Measurements from ENCODE around the gene LDLRAD3.

LDLRAD3 gene

DNA sequence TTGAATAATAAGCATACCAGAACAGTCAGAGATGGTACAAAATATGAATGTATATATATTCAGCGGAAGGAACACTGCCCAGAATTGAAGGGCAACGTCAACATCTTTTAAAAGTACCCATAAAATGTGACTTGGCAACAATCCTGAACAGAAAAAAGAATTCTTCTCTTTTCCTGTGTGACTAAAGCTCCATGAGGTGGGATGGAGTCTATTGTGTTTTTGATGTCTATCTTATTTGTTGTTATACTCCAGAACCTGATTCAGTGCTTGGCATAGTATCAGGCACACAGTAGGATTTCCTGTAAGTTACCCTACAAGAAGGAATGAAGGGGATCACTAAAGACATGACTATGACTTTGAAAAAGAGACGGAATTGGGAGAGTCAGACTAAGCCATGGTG, 10.3 kb downstream of the LDLRAD3 start:
- TF ChIP-seq, protein P1, sequence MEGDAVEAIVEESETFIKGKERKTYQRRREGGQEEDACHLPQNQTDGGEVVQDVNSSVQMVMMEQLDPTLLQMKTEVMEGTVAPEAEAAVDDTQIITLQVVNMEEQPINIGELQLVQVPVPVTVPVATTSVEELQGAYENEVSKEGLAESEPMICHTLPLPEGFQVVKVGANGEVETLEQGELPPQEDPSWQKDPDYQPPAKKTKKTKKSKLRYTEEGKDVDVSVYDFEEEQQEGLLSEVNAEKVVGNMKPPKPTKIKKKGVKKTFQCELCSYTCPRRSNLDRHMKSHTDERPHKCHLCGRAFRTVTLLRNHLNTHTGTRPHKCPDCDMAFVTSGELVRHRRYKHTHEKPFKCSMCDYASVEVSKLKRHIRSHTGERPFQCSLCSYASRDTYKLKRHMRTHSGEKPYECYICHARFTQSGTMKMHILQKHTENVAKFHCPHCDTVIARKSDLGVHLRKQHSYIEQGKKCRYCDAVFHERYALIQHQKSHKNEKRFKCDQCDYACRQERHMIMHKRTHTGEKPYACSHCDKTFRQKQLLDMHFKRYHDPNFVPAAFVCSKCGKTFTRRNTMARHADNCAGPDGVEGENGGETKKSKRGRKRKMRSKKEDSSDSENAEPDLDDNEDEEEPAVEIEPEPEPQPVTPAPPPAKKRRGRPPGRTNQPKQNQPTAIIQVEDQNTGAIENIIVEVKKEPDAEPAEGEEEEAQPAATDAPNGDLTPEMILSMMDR (IDR thresholded peaks at IDR 0.05; ENCODE audit: low read depth, low read length) = no peak
- H3K27ac ChIP-seq = no peak overlapping the region
- DNase-seq = no peak

DNA sequence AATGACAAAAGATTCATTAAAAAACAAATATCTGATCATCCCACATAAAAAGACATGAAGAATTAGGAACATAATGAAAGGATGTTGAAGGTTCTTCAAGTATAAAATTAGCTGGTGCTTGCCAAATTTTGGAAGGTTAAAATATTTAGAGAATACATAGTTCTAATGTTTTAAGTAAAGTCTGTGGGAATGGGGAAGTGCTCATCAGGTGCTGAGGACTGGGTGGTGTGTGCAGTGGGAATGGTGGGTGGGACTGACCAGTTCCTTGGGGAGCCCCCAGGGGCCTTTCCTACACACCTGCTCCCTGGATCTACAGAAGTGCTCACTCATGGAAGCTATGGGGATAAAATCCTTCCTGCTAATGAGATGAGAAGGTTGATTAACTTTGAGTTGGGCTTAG, 11.8 kb downstream of the LDLRAD3 start:
- no peaks in the 10 kb centered on the region for H3K27me3 ChIP-seq (ENCODE audit: insufficient read depth, low read depth, severe bottlenecking)
- DNase-seq = no peak
- no peak overlapping the region for H3K27ac ChIP-seq
- no peaks in the 10 kb centered on the region; the same call in 1 of the 2 replicates for H3K36me3 ChIP-seq
- TF ChIP-seq, protein P1 (IDR thresholded peaks at IDR 0.05; ENCODE audit: low read depth, low read length) = no peak
- no peak overlapping the region for H3K4me3 ChIP-seq (ENCODE audit: low read depth, low read length)
- no peaks in the 10 kb centered on the region for H3K9me3 ChIP-seq (ENCODE audit: severe bottlenecking)

More for the DNA sequence above, 10.3 kb downstream of the LDLRAD3 start:
- H3K9me3 ChIP-seq (ENCODE audit: severe bottlenecking) = no peaks in the 10 kb centered on the region
- H3K4me3 ChIP-seq (ENCODE audit: low read depth, low read length) = no peak overlapping the region
- no peaks in the 10 kb centered on the region; the same call in 1 of the 2 replicates for H3K36me3 ChIP-seq
- H3K27me3 ChIP-seq (ENCODE audit: insufficient read depth, low read depth, severe bottlenecking) = no peaks in the 10 kb centered on the region

DNA sequence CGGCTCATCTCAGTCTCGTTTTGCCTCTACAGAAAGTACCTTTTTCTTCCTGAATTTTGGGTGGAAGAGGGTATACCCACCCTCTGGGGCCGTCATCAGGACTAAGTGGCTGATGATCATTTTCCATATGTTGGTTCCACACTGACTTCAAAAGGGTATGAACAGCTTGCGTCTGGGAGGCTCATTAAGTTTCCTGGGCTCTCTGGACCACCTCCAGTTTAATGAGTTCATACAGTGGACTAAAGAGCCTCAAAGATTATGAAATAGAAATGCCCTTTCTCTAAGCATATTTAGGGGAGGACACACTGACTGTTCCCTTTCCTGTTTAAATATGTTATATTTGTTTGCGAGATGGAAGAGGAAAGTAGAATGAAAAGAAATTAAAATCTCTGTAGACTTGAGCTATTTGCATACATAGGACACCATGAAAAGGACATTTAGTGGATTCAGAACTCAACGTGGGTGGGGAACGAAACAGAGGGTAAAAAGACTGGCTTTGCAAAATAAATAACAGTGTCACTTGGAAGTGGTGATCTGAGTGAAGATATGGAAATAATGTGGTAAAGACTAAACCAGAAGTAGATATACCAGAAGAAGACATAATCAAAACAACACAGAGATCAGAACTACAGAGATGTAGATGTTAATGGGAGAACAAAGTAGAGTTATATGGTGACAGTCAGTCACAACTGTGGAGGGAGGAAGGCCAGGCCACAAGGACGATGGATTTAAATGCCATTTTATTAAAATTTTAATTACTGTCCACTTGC, 18.7 kb downstream of the LDLRAD3 start:
- Histone ChIP-seq H3K4me3 (ENCODE audit: low read depth, low read length) (no peak overlapping the region), H3K9me3 (ENCODE audit: severe bottlenecking) (no peaks in the 10 kb centered on the region), H3K36me3 (no peaks in the 10 kb centered on the region; the same call in 1 of the 2 replicates)

DNA sequence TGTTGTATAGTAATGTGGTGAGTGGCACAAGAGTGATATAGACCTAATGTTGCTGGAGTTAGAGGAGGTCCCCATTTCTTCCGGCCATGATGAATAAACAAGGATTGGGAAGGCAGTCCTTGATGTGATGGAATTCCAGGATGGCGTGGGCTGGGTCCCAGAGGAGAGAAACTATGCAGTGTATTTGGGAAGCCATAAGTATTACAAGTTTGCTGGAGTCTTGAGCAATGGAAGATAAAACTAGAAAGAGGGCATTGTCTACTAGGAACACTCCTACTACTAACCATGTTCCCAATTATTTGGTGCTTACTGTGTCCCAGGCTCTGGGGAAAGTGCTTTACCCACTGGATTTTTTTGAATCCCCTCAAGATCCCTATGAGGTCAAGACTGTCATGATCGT, 20.0 kb downstream of the LDLRAD3 start:
- TF ChIP-seq, protein P1 (IDR thresholded peaks at IDR 0.05; ENCODE audit: low read depth, low read length) = no peak
- Histone ChIP-seq H3K27ac (no peak overlapping the region), H3K36me3 (no peaks in the 10 kb centered on the region; the same call in 1 of the 2 replicates), H3K9me3 (ENCODE audit: severe bottlenecking) (no peaks in the 10 kb centered on the region), H3K27me3 (ENCODE audit: insufficient read depth, low read depth, severe bottlenecking) (no peaks in the 10 kb centered on the region), H3K4me3 (ENCODE audit: low read depth, low read length) (no peak overlapping the region)
- DNase-seq = no peak

More for the DNA sequence above, 18.7 kb downstream of the LDLRAD3 start:
- H3K27me3 ChIP-seq (ENCODE audit: insufficient read depth, low read depth, severe bottlenecking) = no peaks in the 10 kb centered on the region
- TF ChIP-seq, protein P1 (IDR thresholded peaks at IDR 0.05; ENCODE audit: low read depth, low read length) = no peak
- DNase-seq = no peak
- H3K27ac ChIP-seq = no peak overlapping the region

DNA sequence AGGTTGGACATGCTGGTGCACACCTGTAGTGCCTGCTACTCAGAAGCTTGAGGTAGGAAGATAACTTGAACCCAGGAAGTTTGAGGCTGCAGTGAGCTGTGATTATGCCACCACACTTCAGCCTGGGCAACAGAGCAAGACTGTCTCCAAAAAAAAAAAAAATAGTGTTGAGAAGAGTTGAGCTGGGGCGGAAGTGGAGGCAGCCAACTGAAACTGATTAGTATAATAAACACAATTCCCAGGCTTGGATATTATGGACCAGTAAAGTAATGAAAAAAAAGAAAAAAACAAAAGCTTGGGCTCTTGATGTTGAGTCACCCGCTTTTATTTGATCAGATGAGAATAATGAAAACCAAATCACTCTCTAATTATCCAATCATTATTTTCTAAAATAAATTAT, 21.0 kb downstream of the LDLRAD3 start:
- DNase-seq = no peak
- H3K36me3 ChIP-seq = no peaks in the 10 kb centered on the region; the same call in 1 of the 2 replicates
- H3K4me3 ChIP-seq (ENCODE audit: low read depth, low read length) = no peak overlapping the region
- no peaks in the 10 kb centered on the region for H3K27me3 ChIP-seq (ENCODE audit: insufficient read depth, low read depth, severe bottlenecking)
- TF ChIP-seq, protein P1 (IDR thresholded peaks at IDR 0.05; ENCODE audit: low read depth, low read length) = no peak
- H3K27ac ChIP-seq = no peak overlapping the region
- H3K9me3 ChIP-seq (ENCODE audit: severe bottlenecking) = no peaks in the 10 kb centered on the region

All from WERI-Rb-1 (cell line).